ENCODE data around the gene COQ8A.

DNA sequence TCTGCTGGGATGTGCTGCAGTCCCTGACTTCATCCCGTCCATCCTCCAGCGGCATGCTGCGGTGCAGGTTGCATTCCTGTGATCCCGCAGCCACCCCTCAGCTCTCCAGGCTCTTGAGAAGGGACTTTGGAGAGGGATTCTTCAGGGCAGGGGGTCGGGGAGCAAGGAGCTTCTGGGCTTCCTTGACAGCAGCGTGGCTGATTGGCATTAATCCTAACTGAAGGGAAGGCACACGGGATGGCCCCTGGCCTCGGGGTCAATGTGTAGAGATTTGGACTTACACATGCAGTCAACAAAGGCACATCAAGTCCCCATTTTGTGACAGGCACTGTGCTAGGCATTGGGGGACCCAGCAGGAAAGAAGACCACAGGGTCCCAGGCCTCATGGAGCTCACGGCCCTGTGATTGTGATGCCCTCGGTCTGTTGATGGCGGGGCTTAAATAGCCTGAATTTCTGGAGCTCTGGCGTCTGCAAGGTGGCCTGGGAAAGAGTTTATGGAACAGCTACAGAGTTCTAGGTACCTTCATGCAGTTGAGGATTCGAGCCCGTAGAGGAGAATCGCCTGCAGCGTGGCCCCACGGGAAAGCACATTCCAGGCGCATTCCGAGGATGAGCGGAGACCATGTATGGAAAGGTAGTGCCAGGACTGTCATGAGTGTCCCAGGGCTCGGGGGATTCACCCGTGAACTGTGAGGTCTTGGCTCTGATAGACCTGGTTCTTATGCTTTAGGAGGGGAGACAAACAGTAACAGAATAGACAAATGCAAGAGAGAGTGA lies 49.6 kb upstream of the COQ8A start:
- TF ChIP-seq, protein P1, sequence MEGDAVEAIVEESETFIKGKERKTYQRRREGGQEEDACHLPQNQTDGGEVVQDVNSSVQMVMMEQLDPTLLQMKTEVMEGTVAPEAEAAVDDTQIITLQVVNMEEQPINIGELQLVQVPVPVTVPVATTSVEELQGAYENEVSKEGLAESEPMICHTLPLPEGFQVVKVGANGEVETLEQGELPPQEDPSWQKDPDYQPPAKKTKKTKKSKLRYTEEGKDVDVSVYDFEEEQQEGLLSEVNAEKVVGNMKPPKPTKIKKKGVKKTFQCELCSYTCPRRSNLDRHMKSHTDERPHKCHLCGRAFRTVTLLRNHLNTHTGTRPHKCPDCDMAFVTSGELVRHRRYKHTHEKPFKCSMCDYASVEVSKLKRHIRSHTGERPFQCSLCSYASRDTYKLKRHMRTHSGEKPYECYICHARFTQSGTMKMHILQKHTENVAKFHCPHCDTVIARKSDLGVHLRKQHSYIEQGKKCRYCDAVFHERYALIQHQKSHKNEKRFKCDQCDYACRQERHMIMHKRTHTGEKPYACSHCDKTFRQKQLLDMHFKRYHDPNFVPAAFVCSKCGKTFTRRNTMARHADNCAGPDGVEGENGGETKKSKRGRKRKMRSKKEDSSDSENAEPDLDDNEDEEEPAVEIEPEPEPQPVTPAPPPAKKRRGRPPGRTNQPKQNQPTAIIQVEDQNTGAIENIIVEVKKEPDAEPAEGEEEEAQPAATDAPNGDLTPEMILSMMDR (IDR thresholded peaks at IDR 0.05) = no peak
- no peak for TF ChIP-seq POLR2A (IDR thresholded peaks at IDR 0.05)
